CD14-positive monocyte (primary cell): ENCODE results near the gene SLC25A30. TPM values are rescaled to one million over a fixed set of nuclear protein-coding genes. Genes with fewer than 3 reads are reported as not detected.
A peak's percentile ranks its signal among the peaks of the same experiment; 100 is the strongest.

Experiments
- DNase-seq, 3 donors: peaks; one replicate each; pipeline ENCODE4 v3.0.0-alpha.2; 2011 to 2022
- H2AFZ ChIP-seq: 2 replicates; pipeline ENCODE4 v1.6.0; 2012; ENCODE audit warnings: mild to moderate bottlenecking, low read depth, low read length, inconsistent platforms; ENCODE audit not compliant: insufficient read depth, poor library complexity, severe bottlenecking
- H3K27ac ChIP-seq, 2 donors: 1 replicate in 1 of 2; 2 replicates in 1 of 2; pipeline ENCODE4 v1.5.1; 2012 to 2013; ENCODE audit warnings: low read length in 2 of 2, control low read depth in 1 of 2, inconsistent platforms in 1 of 2, low read depth in 1 of 2, mild to moderate bottlenecking in 1 of 2
- H3K27me3 ChIP-seq, 2 donors: one replicate each; pipeline versions ENCODE4 v1.6.0 to v1.6.1; 2011 to 2013; ENCODE audit warnings: low read length in 2 of 2; ENCODE audit not compliant: control insufficient read depth in 2 of 2, insufficient read depth in 2 of 2
- H3K36me3 ChIP-seq, 2 donors: replicated peaks in 1 of 2; 1 replicate in 1 of 2; 2 replicates in 1 of 2; pipeline versions ENCODE4 v1.5.1 to v1.6.1; 2012 to 2013; ENCODE audit warnings: low read length in 2 of 2, control low read depth in 1 of 2, inconsistent platforms in 1 of 2, mild to moderate bottlenecking in 1 of 2; ENCODE audit not compliant: insufficient read depth in 2 of 2, control insufficient read depth in 1 of 2
- H3K4me1 ChIP-seq, 2 donors: 1 replicate in 1 of 2; 2 replicates in 1 of 2; pipeline versions ENCODE4 v1.5.1 to v1.6.1; 2012 to 2013; ENCODE audit warnings: low read length in 2 of 2, control low read depth in 1 of 2, inconsistent platforms in 1 of 2, mild to moderate bottlenecking in 1 of 2, moderate library complexity in 1 of 2; ENCODE audit not compliant: insufficient read depth in 2 of 2, control insufficient read depth in 1 of 2
- H3K4me2 ChIP-seq: replicated peaks from 2 replicates; pipeline ENCODE3; 2012; ENCODE audit warnings: low read length, moderate library complexity, mild to moderate bottlenecking; ENCODE audit not compliant: poor library complexity, severe bottlenecking; ENCODE audit errors: extremely low read depth
- H3K4me3 ChIP-seq, 3 experiments: fragments of 200-600 bp in 1 of 3; sonication (generic) in 1 of 3; replicated peaks in 1 of 3; 1 replicate in 2 of 3; 2 replicates in 1 of 3; pipeline ENCODE4 v1.5.1; 2011 to 2013; ENCODE audit warnings: low read length in 3 of 3, mild to moderate bottlenecking in 3 of 3, control low read depth in 2 of 3, low read depth in 2 of 3, inconsistent platforms in 1 of 3, moderate library complexity in 1 of 3
- H3K79me2 ChIP-seq: 2 replicates; pipeline ENCODE4 v1.6.0; 2012; ENCODE audit warnings: mild to moderate bottlenecking, control low read depth, inconsistent platforms, low read length, moderate library complexity; ENCODE audit not compliant: insufficient read depth
- H3K9ac ChIP-seq: 2 replicates; pipeline ENCODE4 v1.6.0; 2017; ENCODE audit warnings: low read length, mild to moderate bottlenecking; ENCODE audit not compliant: insufficient read depth, poor library complexity, severe bottlenecking
- H3K9me3 ChIP-seq, 2 donors: replicated peaks in 1 of 2; 1 replicate in 1 of 2; 2 replicates in 1 of 2; pipeline versions ENCODE4 v1.5.1 to v1.6.1; 2012 to 2013; ENCODE audit warnings: low read length in 2 of 2, control low read depth in 1 of 2; ENCODE audit not compliant: control insufficient read depth in 1 of 2, insufficient read depth in 1 of 2
- H4K20me1 ChIP-seq: 2 replicates; pipeline ENCODE4 v1.6.0; 2012; ENCODE audit warnings: mild to moderate bottlenecking, low read length, control low read depth, moderate library complexity; ENCODE audit not compliant: insufficient read depth
- H3K27ac Mint-ChIP-seq, 7 donors: one replicate each; pipeline ENCODE4 v1.8.0; 2020; ENCODE audit warnings: mild to moderate bottlenecking in 7 of 7, mixed read lengths in 7 of 7, moderate library complexity in 6 of 7, inconsistent platforms in 2 of 7
- H3K27me3 Mint-ChIP-seq, 3 donors: one replicate each; pipeline ENCODE4 v1.8.0; 2021 to 2022; ENCODE audit warnings: low read depth in 3 of 3, mild to moderate bottlenecking in 3 of 3, mixed read lengths in 3 of 3, moderate library complexity in 3 of 3, inconsistent platforms in 1 of 3
- H3K36me3 Mint-ChIP-seq, 2 donors: one replicate each; pipeline ENCODE4 v1.8.0; 2020; ENCODE audit warnings: mixed read lengths in 2 of 2, inconsistent platforms in 1 of 2, mild to moderate bottlenecking in 1 of 2
- H3K4me1 Mint-ChIP-seq: one replicate; pipeline ENCODE4 v1.8.0; 2020; ENCODE audit warnings: mild to moderate bottlenecking, mixed read lengths
- H3K4me3 Mint-ChIP-seq, 2 donors: one replicate each; pipeline ENCODE4 v1.8.0; 2020; ENCODE audit warnings: mild to moderate bottlenecking in 2 of 2, mixed read lengths in 2 of 2, moderate library complexity in 1 of 2
- H3K9me3 Mint-ChIP-seq, 7 donors: one replicate each; pipeline ENCODE4 v1.8.0; 2020 to 2022; ENCODE audit warnings: mixed read lengths in 7 of 7, mild to moderate bottlenecking in 6 of 7, moderate library complexity in 6 of 7, inconsistent platforms in 2 of 7
- WGBS: methylation state at CpG from one replicate; pipeline ENCODE4 v1.1.5; 2013; ENCODE audit warnings: missing lambda C conversion rate; ENCODE audit not compliant: insufficient coverage; 5-methylcytosine and 5-hydroxymethylcytosine counted together
- intact Hi-C, 2 donors: fragments of 100-400 bp; cut with micrococcal nuclease; formaldehyde crosslinking; loops; one replicate each; pipeline versions ENCODE4 v1.15.0 to v1.15.1; 2023
- polyA plus RNA-seq, 3 donors: library from polyadenylated mRNA; depleted of rRNA in 1 of 3; unstranded in 2 of 3; stranded (reverse) in 1 of 3; fragments of 300-500 nt in 2 of 3; fragments of >200 nt in 1 of 3; fragmentation: Illumina TruSeq in 2 of 3; gene quantifications; 1 replicate in 2 of 3; 2 replicates in 1 of 3; pipeline ENCODE4 v1.2.3, GENCODE V29; 2012 to 2021
- TF ChIP-seq, protein P1 (sequence below): fragments of 200-600 bp; IDR thresholded peaks from one replicate; pipeline ENCODE4 v1.8.0; 2022; ENCODE audit warnings: antibody characterized with exemption, mild to moderate bottlenecking

The SLC25A30 gene
- polyA plus RNA-seq, 3 donors: 0.92 to 14.0 (median 2.3) TPM

DNA sequence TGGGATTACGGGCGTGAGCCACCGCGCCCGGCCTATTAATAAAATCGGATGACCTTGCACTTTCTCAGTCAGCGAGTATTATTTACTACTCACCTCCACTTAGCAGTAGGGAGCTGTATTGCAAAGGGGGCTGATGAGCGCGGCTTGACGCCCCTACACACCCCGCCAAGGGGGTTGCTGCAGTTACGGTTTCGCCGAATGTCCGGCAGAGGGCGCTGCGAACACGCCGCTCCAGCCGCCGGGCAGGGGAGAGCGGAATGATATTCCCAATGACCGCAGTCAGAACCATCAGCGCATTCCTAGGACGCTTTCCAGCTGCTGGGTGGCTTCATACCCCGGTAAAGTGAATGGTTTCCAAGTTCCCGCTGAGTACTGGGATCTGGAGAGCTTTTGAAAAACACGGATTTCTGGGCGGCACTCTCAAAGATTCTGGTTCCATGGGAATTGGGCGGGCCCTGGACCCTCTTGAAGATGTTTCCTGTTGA lies 47.2 kb downstream of the SLC25A30 start:
- 15% methylated on average over 23 of the region's 30 CpGs for WGBS
- Histone ChIP-seq H4K20me1 (no peaks in the 10 kb centered on the region), H3K27ac (no peak overlapping the region), H3K4me1 (peaks cover 11 to 15% of the 10 kb centered on the region in 2 donors), H3K9ac (no peak overlapping the region), H3K4me2 (peak overlapping the region; percentile 45), H3K4me3 (peak overlapping the region in 1 of 3 experiments; percentile 28), H3K9me3 (no peaks in the 10 kb centered on the region), H3K36me3 (no peaks in the 10 kb centered on the region), H3K79me2 (no peaks in the 10 kb centered on the region), H2AFZ (no peak overlapping the region), H3K27me3 (no peaks in the 10 kb centered on the region)
- Mint-ChIP-seq H3K4me3 (no peak overlapping the region), H3K27ac (peak overlapping the region in 1 of 7 donors; percentile 33), H3K9me3 (peaks cover 0 to 2% (median 0%) of the 10 kb centered on the region in 7 donors), H3K36me3 (peaks cover 0 to 7% of the 10 kb centered on the region in 2 donors), H3K27me3 (peaks cover 2 to 9% (median 7%) of the 10 kb centered on the region in 3 donors), H3K4me1 (peaks cover 35% of the 10 kb centered on the region)
- DNase-seq: peak; percentile 22 to 58 (median 55)
- intact Hi-C loops: loop anchor here in 1 of 2 donors (5.0 to 10.0 kb wide), 2 partner anchors 34 to 326 kb away; no protein-coding TSS in a partner anchor
- TF ChIP-seq, protein P1, sequence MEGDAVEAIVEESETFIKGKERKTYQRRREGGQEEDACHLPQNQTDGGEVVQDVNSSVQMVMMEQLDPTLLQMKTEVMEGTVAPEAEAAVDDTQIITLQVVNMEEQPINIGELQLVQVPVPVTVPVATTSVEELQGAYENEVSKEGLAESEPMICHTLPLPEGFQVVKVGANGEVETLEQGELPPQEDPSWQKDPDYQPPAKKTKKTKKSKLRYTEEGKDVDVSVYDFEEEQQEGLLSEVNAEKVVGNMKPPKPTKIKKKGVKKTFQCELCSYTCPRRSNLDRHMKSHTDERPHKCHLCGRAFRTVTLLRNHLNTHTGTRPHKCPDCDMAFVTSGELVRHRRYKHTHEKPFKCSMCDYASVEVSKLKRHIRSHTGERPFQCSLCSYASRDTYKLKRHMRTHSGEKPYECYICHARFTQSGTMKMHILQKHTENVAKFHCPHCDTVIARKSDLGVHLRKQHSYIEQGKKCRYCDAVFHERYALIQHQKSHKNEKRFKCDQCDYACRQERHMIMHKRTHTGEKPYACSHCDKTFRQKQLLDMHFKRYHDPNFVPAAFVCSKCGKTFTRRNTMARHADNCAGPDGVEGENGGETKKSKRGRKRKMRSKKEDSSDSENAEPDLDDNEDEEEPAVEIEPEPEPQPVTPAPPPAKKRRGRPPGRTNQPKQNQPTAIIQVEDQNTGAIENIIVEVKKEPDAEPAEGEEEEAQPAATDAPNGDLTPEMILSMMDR: peak; percentile 99

DNA sequence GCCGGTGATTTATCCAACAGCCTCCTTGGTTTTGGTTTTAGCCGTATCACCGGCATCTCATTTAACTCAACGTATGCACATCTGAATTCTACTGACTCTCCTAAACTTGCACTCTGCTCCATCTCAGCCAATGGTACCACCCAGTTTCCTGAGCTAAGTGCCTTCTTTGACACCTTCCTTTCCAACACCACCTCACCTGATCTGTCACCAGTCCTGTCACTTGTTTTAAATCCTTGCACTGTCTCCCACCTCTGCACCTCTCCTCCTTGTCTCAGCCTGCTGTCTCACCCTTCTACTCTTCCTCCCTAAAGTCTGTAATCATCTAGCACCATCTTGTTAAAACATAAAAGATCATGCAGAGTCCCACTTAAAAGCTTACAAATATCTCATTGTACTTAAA lies 49.1 kb downstream of the SLC25A30 start:
- peaks cover 35% of the 10 kb centered on the region for H3K4me1 Mint-ChIP-seq

More for the DNA sequence above, 49.1 kb downstream of the SLC25A30 start:
- H3K4me3 ChIP-seq: no peak overlapping the region
- no peaks in the 10 kb centered on the region for H3K79me2 ChIP-seq
- H3K4me2 ChIP-seq: no peak overlapping the region
- WGBS: 94% methylated on average over 4 of the region's 4 CpGs
- Mint-ChIP-seq H3K27ac (peak overlapping the region in 4 of 7 donors; percentile 8 to 76 (median 40)), H3K27me3 (peaks cover 2 to 7% (median 7%) of the 10 kb centered on the region in 3 donors), H3K4me3 (no peak overlapping the region), H3K36me3 (peaks cover 7 to 8% of the 10 kb centered on the region in 2 donors), H3K9me3 (peaks cover 0 to 2% (median 0%) of the 10 kb centered on the region in 7 donors)
- H3K9me3 ChIP-seq: no peaks in the 10 kb centered on the region
- H4K20me1 ChIP-seq: no peaks in the 10 kb centered on the region
- no peaks in the 10 kb centered on the region for H3K27me3 ChIP-seq
- H3K9ac ChIP-seq: no peak overlapping the region
- H3K36me3 ChIP-seq: no peaks in the 10 kb centered on the region
- DNase-seq: no peak
- intact Hi-C loops: no loop called here
- peaks cover 11 to 15% of the 10 kb centered on the region in 2 donors for H3K4me1 ChIP-seq
- no peak overlapping the region for H2AFZ ChIP-seq
- TF ChIP-seq, protein P1: no peak
- H3K27ac ChIP-seq: no peak overlapping the region
